GM21619 (cell line): Measurements from ENCODE around the gene CCDC30.
A peak's percentile ranks its signal among the peaks of the same experiment; 100 is the strongest.
"Not testable (repeated sequence)": the region's sequence is repeated elsewhere in the genome, so short reads cannot be mapped to it uniquely, and the experiment has no call there.

Source experiments
- ATAC-seq: cut with Tn5 transposase; IDR thresholded peaks from one replicate; pipeline ENCODE4 v1.9.1; 2021; ENCODE audit not compliant: unreplicated experiment

CCDC30 gene

DNA sequence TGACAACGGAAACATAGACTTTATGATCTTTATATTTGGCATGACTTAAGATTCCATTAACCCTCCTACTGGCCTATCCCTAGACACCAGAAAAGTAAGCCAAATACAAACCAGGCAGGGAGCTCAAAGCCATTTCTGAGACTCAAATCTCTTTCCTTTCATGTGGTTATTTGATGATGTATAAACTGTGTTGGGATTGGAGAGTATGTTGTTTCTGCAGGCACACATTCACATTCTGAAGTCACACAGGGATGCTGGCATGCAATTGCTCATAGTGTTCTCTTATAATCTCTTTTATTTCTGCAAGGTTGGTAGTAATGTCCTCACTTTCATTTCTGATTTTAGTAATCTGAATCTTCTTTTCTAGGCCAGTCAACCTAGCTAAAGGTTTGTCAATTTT, 13.0 kb upstream of the CCDC30 start:
- ATAC-seq = no peak

DNA sequence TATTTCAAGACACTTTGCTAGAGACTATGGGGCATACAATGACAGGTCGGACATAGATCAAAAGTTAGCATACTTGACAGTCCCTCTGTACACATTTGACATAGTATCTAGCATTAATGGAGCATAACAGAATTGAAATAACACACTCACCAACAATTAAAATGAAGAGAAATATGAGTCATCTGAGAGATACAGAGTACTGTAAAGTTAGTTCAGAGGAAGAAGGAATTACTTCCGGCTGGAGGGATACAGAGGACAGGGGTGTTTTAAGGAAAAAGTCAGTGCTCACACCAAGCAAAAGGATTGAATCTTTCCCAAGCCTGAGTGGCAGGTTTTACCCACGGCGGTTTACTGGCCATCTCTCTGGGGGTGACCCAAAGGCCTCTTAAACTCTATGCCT, 9.7 kb upstream of the CCDC30 start:
- no peak for ATAC-seq

DNA sequence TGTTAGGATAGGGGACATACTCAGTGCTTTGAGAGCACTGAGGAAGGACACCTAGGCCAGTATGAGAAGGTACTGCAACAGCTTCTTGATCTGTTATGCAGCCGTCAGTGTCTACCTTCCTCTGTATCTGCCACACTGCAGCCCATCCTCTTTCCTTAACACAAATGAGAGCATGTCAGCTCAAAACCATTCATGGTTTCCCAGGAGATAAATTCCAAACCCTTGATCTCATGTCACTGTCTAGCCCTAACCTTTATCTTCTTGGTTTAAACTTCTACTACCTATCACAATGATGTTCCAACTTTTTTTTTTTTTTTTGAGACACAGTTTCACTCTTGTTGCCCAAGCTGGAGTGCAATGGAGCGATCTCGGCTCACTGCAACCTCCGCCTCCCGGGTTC, 8.7 kb upstream of the CCDC30 start:
- ATAC-seq = no peak

DNA sequence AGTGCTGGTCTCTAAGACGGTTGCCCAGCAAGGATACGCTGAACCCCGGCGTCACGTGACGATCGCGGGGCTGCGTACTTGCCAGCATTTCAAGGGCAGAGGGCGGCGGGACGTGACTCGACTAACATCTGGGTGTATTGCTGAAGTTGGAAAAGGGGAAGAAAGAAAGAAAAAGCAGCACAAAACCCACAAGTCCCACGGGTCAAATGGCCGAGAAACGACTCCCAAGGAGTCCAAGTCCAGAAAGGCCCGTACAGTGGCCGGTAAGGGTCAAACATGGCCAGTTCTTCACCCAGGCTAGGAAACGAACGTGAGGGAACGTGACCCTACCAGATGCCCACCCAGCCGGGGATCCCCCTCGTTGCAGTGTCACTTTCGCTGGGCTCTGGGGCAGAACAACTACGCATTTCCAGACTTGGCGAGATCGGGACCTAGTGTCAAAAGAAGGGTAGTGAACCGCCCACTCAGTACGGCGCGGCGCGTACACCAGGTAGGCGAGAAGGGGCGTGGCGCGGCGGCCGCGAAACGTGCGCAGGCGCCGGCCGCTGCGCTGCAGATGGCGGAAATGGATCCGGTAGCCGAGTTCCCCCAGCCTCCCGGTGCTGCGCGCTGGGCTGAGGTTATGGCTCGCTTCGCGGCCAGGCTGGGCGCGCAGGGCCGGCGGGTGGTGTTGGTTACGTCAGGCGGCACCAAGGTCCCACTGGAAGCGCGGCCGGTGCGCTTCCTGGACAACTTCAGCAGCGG, 6.9 kb upstream of the CCDC30 start, which contains the start of the genes PPCS and ZMYND12:
Gene PPCS, plus strand, starts transcription at position 534 of the 744 bp plus-strand sequence. Its CDS starts 23 bp downstream, at position 557.
Gene ZMYND12, minus strand, starts transcription at position 13 of the 744 bp plus-strand sequence. CDS start 25 bp downstream, outside the sequence.
- peak; percentile 81 for ATAC-seq

DNA sequence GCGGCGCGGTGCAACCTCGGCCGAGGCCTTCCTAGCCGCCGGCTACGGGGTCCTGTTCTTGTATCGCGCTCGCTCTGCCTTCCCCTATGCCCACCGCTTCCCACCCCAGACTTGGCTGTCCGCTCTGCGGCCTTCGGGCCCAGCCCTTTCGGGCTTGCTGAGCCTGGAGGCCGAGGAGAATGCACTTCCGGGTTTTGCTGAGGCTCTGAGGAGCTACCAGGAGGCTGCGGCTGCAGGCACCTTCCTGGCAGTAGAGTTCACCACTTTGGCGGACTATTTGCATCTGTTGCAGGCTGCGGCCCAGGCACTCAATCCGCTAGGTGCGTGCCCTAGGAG, 6.4 kb upstream of the CCDC30 start:
- ATAC-seq = peak; percentile 53

DNA sequence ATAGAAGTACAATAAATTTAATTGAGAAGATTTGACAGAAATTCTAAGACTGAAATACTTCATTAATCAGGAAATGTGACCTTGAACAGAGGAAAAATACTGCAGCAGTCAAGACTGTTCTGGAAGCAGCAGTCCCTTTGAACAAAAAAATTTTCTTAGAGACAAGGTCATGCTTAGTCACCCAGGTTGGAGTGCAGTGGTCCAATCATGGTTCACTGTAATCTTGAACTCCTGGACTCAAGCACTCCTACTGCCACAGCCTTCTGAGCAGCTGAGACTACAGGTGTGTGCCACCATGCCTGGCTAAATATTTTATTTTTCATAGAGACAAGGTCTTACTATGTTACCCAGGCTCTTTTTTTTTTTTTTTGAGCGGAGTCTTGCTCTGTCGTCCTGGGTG, 1.9 kb upstream of the CCDC30 start:
- no peak for ATAC-seq

DNA sequence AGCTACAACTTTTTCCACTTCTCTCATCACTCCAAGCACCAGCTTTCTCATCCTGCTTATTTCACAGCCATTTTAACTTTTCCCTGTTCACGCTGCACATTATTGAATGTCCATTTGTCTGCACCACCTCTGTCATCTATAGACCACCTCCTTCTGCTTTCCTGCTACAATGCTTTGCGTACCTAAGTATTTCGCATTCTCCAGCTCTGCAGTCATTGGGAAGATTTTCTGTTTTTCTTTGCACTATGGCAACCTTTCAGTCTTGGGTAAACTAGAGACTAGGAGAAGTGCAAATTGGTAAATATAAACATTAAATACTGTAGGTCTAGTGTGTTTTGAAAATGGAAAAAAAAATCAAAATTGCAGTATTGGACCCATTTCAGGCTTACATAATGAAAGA, 835 bp downstream of the CCDC30 start:
- no peak for ATAC-seq

DNA sequence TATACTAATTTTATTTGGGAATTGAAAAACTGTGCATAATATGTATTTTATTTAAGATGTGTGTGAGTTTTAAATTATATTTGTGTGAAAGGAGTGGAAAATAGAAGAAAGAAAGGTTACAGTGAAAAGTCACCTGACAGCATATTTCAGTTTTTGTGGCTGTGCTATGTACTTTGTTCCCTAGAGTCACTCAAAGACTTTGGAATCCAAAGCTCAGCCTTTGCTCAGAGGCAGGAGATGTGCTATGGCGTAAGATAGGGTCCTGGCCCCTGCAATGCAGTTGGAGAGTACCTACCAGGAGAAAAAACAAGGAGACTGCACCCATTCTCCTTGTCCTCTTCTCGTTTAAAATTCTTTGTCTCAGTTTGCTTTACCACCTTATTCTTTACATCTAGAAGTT, 2.9 kb downstream of the CCDC30 start:
- ATAC-seq = no peak

DNA sequence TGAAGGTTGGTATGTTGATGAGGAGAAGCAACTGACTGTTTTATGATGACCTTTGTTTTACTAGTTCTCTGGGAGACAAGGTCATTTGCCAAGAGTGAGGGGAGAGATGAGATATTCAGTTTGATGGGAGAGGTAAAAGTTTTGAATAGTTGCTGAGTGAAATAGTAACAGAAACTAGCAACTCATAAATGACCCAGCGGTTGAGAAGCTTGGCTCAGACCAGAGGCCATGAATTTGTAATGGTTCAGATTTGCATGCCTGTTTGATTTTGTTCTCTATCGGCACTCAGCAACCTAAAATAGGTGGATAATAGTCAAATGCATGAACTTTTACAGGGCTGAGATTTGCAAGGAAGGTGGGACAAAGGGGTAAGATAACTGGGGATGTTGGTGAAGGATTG, 6.6 kb downstream of the CCDC30 start:
- ATAC-seq = no peak

DNA sequence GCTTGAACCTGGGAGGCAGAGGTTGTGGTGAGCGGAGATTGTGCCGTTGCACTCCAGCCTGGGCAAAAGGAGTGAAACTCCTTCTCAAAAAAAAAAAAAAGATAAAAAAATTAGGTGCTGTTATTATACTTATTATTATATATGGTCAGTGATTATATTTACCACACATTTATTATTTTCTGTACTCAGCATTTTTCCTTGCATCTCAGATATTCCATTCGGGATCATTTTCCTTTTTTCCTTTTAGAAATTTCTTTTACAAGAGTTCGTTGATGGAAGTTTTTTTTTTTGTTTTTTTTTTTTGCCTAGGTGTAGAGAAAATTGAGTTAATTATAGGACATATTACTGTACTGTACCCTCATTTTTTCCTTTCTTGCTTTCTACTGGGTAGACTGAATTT, 13.5 kb downstream of the CCDC30 start:
- ATAC-seq = no peak

DNA sequence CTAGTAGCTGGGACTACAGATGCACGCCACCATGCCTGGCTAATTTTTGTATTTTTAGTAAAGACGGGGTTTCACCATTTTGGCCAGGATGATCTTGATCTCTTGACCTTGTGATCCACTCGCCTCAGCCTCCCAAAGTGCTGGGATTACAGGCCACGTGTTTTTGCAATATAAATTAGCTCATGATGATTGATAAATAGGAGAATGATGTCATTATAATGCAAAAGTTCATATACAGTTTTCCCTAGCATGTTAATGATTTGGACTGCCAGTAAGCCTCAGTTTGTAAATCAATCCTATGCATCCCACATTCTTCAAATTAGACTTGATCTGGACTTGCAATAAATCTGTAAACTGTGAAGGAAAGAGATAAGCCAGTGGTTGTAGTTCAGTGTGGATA, 14.3 kb downstream of the CCDC30 start:
- ATAC-seq = not testable (repeated sequence)

DNA sequence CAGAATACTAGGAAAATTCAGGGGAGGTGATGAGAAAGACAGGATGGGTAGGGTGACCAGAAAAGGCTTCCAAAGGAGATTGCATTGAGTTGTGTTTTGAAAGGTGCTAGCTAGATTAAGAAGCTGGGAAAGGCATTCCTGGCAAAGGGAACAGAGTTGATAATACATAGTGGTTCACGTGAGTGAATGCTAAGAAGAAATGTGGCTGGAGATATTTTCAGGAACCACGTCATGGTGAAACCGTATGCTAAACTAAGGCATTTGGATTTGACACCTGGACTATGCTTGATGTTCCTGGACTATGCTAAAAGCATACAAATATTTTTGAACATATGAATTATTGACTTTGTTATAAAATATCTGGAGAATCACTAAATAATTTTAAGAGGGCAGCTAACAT, 14.7 kb downstream of the CCDC30 start:
- ATAC-seq = no peak

DNA sequence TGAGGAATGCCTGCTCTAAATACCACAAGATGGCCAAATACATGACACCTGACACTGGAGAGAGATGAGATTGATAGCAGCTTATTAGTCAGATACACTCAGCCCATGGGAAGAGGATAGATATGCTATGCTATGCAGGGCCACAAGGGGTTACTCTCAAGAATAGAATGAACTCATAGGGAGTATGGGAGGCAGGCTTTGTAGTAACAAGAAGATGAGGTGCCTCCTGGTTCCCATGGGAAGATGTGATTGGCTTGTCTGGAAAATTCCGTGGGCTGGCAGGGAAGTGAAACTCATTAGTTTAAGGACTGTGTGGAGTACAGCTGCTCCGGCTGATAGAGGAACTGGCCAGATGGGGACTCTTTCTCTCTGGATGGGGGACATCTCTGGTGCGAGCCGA, 16.5 kb downstream of the CCDC30 start:
- ATAC-seq = no peak

DNA sequence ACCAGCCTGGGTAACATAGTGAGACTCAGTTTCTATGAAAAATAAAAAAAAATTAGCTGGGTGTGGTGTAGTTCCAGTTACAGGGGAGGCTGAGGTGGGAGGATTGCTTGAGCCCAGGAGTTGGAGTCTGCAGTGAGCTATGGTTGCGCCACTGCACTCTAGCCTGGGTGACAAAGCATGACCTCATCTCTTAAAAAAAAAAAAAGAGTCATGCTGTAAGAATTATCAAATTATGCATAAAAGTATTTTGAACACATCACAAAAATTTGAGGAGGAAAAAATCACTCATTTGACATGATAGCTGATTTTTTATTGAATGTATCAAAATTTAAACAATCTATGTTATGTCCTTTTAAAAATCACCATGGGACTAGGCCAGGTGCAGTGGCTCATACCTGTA, 17.8 kb downstream of the CCDC30 start:
- ATAC-seq = no peak

DNA sequence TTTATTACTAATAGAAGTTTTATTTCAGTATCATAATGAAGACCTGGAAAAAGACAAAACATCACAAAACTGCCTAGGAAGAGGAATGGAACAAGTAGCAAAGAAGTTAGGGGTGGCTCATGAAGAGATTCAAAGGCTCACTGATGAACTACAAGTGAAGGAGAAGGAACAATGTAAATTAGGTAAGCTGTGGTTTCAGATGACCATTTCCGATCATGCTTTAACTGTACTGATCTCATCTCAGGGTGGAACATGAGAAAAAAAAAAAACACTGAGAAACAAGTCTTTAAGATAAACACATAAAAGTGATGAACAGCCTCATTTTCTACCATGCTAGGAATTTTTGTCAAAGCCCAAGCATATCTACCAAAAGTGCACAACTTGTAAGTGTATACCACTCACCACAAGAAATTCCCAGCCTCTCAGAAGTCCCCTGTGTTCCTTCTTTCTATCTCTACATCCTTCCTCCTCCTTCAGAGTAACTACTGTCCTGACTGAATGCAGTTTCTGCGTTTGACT, 19.6 kb downstream of the CCDC30 start:
- no peak for ATAC-seq

DNA sequence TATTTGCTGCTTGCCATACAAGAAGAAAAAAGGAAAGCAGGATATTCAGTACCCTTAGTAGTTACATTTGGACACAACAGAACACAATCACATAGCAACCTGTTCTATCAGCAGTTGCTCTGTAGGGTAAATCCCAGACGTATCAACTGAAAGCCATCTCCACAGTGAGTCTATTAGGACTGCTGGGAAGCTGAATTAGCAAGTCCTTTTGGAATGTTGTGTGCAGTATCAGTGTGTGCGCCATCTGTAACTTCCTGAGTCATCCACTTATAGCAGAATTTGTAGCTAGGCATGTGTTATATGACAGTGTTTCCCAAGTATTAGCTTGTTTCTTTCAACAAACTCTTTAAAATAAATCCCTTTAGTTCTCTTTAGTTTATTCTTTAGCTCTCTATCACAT, 21.3 kb downstream of the CCDC30 start:
- ATAC-seq = no peak

DNA sequence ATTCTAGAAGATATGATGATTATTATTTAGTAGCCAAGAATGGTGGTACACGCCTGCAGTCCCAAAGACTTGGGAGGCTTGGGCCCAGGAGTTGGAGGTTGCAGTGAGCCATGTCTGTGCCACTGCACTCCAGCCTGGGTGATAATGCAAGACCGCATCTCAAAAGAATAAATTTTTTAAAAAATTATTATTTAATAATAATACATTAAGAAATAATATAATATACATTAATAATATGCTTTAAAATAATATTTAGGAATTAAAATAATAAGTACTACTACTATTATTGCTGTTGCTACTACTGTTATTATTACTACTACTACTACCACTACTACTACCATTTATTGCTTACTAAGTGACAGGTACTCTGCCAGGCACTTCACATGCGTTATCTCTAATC, 27.2 kb downstream of the CCDC30 start:
- no peak for ATAC-seq

DNA sequence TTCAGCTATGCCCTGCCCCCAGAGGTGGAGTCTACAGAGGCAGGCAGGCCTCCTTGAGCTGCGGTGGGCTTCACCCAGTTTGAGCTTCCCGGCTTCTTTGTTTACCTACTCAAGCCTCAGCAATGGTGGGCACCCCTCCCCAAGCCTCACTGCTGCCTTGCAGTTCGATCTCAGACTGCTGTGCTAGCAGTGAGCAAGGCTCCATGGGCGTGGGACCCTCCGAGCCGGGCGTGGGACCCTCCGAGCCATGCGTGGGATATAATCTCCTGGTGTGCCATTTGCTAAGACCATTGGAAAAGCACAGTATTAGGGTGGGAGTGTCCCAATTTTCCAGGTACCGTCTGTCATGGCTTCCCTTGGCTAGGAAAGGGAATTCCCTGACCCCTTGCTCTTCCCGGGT, 38.9 kb downstream of the CCDC30 start:
- not testable (repeated sequence) for ATAC-seq

DNA sequence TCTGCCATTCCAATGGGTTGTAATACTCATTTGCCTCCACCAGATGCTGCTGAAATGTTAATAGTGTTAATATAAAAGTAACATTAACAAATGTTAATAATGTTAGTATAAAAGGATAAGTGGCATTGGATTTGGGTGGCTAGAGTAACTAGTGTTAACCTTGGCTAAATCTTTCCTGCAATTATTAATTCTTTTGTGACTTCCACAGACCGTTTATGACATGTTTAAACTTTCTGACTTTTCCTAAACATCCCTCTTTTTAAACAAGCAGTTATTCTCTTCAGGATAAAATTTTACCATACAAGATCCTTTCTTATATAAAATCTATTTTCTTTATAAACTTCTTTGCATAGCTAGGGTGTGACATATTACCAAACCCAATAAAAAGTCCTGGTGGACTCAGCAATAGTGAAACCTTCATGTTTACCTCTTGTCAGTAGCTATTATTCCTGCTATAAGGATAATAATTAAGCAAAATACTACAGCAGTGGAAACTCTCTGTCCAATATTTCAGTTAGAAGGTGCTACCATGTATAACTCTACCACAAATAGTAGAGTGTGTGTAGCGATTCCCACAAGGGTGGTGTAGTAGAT, 41.5 kb downstream of the CCDC30 start:
- no peak for ATAC-seq

DNA sequence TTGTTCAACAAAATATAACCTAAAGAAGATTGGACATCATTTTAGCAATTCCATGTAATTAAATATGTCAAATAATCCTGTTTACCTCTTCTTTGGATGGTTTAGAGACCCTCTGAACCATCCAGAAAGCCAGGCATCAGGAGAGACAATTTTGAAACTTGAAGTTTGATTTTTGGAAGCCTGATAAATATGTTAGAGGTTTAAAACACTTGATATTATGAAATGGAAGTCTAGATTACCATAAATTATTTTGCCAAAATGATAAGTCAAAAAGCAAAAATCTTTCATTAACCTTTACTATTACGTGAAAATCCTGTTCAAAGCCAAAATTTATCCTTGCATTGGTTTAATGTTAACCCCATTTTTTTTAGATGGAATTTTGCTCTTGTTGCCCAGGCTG, 43.5 kb downstream of the CCDC30 start:
- no peak for ATAC-seq

DNA sequence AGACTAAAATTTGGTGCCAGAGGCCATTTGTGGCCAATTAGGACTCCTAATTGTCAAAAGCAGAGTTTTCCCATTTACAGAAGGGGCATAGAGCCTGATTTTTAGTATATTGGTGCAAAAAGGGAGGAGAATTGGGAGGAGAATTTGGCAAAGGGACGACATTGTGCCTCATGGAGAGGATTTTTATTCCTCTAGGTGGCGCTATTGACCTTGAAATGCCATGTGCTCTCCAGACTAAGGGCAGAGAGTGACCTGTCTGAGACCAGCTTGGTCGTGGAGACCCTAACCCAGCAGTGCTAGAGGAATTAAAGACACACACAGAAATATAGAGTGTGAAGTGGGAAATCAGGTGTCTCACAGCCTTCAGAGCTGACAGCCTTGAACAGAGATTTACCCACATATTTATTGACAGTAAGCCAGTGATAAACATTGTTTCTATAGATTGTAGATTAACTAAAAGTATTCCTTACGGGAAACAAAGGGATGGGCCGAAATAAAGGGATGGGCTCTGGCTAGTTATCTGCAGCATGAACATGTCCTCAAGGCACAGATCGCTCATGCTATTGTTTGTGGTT, 48.6 kb downstream of the CCDC30 start:
- ATAC-seq = not testable (repeated sequence)

DNA sequence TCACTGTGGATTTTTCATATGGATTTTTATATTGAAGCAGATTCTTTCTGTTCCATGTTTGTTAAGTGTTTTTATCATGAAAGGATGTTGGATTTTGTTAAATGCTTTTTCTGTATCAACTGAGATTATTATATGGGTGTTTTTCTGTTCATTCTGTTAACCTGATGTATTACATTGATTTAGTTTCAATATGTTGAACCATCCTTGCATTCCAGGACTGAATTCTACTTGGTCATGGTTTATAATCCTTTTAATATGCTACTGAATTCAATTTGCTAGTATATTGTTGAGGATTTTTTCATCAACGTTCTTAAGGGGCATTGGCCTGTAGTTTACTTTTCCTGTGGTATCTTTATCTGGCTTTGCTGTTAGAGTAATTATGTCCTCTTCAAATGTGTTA, 55.8 kb downstream of the CCDC30 start:
- no peak for ATAC-seq
